Left ventricle myocardium inferior (tissue), 1 donor: Measurements from ENCODE around the gene PCLO. TPM values are rescaled to one million over a fixed set of nuclear protein-coding genes. Genes with fewer than 3 reads are reported as not detected.

Experiments
- DNase-seq: peaks from one replicate; pipeline ENCODE4 v3.0.0-alpha.2; 2020
- H3K27ac ChIP-seq: fragments of 200-600 bp; replicated peaks from 2 replicates; pipeline ENCODE4 v1.8.0; 2021
- H3K27me3 ChIP-seq: fragments of 200-600 bp; 2 replicates; pipeline ENCODE4 v1.8.0; 2021; ENCODE audit warnings: low read depth
- H3K36me3 ChIP-seq: fragments of 200-600 bp; 2 replicates; pipeline ENCODE4 v1.8.0; 2021
- H3K4me1 ChIP-seq: fragments of 200-600 bp; 2 replicates; pipeline ENCODE4 v1.8.0; 2021
- H3K4me3 ChIP-seq: fragments of 200-600 bp; 2 replicates; pipeline ENCODE4 v1.8.0; 2021; ENCODE audit warnings: mild to moderate bottlenecking, moderate library complexity
- H3K9me3 ChIP-seq: fragments of 200-600 bp; replicated peaks from 2 replicates; pipeline ENCODE4 v1.8.0; 2021
- CTCF ChIP-seq: fragments of 200-600 bp; IDR thresholded peaks from 2 replicates; pipeline ENCODE4 v1.8.0; 2021; ENCODE audit warnings: antibody characterized with exemption, mild to moderate bottlenecking, borderline replicate concordance
- intact Hi-C: fragments of 100-400 bp; cut with micrococcal nuclease; formaldehyde crosslinking; loops from one replicate; pipeline ENCODE4 v1.11.0; 2022
- total RNA-seq: library from RNA; stranded (reverse); fragmentation: NEBNext Ultra II Directional; extraction: Animal tissue kit (Norgen Biotek cat#: 25700); gene quantifications from one replicate; pipeline ENCODE4 v1.2.1, GENCODE V29; 2021
- donor health status: DM: no; HTN: yes; CAD: no; lungs with severe emphysema.

The PCLO gene
- total RNA-seq, 1 donor from 2014 or later, result 4.2 TPM

- Histone ChIP-seq H3K27me3 (no peaks in the 10 kb centered on the region), H3K4me1 (no peaks in the 10 kb centered on the region), H3K9me3 (no peaks in the 10 kb centered on the region), H3K27ac (no peak overlapping the region), H3K36me3 (no peaks in the 10 kb centered on the region), H3K4me3 (no peak overlapping the region)
- intact Hi-C loops, result loop anchor here (10.0 kb wide), 1 partner anchor 449 kb away; no protein-coding TSS in a partner anchor
- no peak for TF ChIP-seq CTCF
- DNase-seq, result no peak
Measured at GRCh38 chr7:82816272-82816671, 346.4 kb downstream of the PCLO start.

- Histone ChIP-seq H3K36me3 (no peaks in the 10 kb centered on the region), H3K27ac (no peak overlapping the region), H3K27me3 (no peaks in the 10 kb centered on the region), H3K9me3 (no peaks in the 10 kb centered on the region), H3K4me3 (no peak overlapping the region), H3K4me1 (no peaks in the 10 kb centered on the region)
- intact Hi-C loops, result loop anchor here (10.0 kb wide), 1 partner anchor 454 kb away; no protein-coding TSS in a partner anchor
- DNase-seq, result no peak
- TF ChIP-seq CTCF, result peak; percentile 69
Measured at GRCh38 chr7:82810558-82811259, 352.0 kb downstream of the PCLO start.

- intact Hi-C loops, result no loop called here
- no peaks in the 10 kb centered on the region for H3K9me3 ChIP-seq
- no peak overlapping the region for H3K27ac ChIP-seq
- no peak for TF ChIP-seq CTCF
- no peak for DNase-seq
- no peak overlapping the region for H3K4me3 ChIP-seq
- H3K36me3 ChIP-seq, result no peaks in the 10 kb centered on the region
- no peaks in the 10 kb centered on the region for H3K27me3 ChIP-seq
- H3K4me1 ChIP-seq, result no peaks in the 10 kb centered on the region
Measured at GRCh38 chr7:82808633-82809032, 354.1 kb downstream of the PCLO start.

GRCh38 chr7:82805527-82805960, 357.1 kb downstream of the PCLO start:
- DNase-seq, result no peak
- intact Hi-C loops, result no loop called here
- no peak overlapping the region for H3K4me3 ChIP-seq

GRCh38 chr7:82803411-82803810, 359.3 kb downstream of the PCLO start:
- H3K9me3 ChIP-seq, result no peaks in the 10 kb centered on the region
- H3K27ac ChIP-seq, result no peak overlapping the region
- no peaks in the 10 kb centered on the region for H3K4me1 ChIP-seq
- no peaks in the 10 kb centered on the region for H3K27me3 ChIP-seq
- TF ChIP-seq CTCF, result no peak
- no peak overlapping the region for H3K4me3 ChIP-seq
- no peaks in the 10 kb centered on the region for H3K36me3 ChIP-seq
- no peak for DNase-seq
- intact Hi-C loops, result no loop called here

More at GRCh38 chr7:82805527-82805960, 357.1 kb downstream of the PCLO start:
- H3K9me3 ChIP-seq, result no peaks in the 10 kb centered on the region
- H3K27ac ChIP-seq, result no peak overlapping the region
- no peak for TF ChIP-seq CTCF
- H3K4me1 ChIP-seq, result no peaks in the 10 kb centered on the region
- no peaks in the 10 kb centered on the region for H3K27me3 ChIP-seq
- H3K36me3 ChIP-seq, result no peaks in the 10 kb centered on the region
